ENCODE data around the gene CTDSPL2. TPM values are rescaled to one million over a fixed set of nuclear protein-coding genes. Genes with fewer than 3 reads are reported as not detected.
A peak's percentile ranks its signal among the peaks of the same experiment; 100 is the strongest.

CTDSPL2 gene
- total RNA-seq, result 61.7 and 63.5 TPM in 2 replicates
- long read RNA-seq, full-length matches to known transcripts, result 95 of 137 reads
- long read RNA-seq, partial matches to known transcripts, result 9 of 137 reads
- long read RNA-seq, other reads (novel, unspliced or antisense), result 33 of 137 reads

DNA sequence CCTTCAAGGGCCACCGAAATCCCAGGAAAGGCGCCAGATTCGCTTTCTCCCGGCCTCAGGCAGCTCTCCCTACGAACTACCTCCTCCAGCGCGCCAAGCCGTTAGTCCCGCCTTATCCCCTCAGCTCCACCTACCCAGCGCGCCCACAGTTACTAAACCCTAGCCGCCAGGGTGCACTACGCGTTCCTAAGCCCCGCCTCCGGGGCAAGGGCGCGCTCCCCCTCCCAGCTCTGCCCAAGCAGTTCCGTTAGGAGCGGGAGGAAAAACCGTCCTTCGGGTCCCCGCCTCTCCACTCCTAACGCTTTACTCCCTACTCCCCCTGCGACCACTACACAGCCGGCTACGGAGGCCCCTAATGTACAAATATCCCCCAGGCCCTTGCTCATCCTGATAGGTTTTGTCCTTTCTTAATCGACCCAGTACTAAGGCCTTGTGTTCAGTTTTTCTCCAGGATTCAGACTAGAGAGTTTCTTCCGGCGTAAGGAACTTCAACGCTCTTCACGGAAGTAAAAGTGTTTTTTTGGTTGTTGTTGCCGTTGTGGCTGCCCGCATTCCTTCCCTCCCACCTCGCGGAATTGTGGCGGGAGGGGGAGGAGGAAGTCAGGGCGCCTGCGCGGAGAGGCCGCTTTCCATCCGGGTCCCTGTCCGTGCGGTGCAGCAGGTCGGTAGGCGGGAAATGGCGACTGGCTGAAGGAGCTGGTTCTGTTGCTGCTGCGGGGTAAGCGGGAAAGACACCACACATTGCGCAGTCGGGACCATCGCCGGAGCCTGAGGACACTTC, at the start of gene CTDSPL2:
TSS of gene CTDSPL2 (plus strand) at position 655 of the 781 bp plus-strand sequence. CDS start 31,386 bp downstream, outside the sequence.
- Mint-ChIP-seq H3K4me3 (ENCODE audit: low read depth) (peak within 1 kb of the TSS; percentile 91), H3K27me3 (no peaks in the 10 kb centered on the region), H3K9me3 (ENCODE audit: low read depth) (no peaks in the 10 kb centered on the region), H3K4me1 (ENCODE audit: low read depth) (peaks cover 15% of the 10 kb centered on the region), H3K27ac (peak within 1 kb of the TSS; percentile 99), H3K36me3 (ENCODE audit: insufficient read depth) (peaks cover 3% of the 10 kb centered on the region)
- TF ChIP-seq CTCF (IDR thresholded peaks at IDR 0.05; ENCODE audit: unreplicated experiment), result peak; percentile 21
- peak; percentile 95 for DNase-seq (ENCODE audit: low spot score, unreplicated experiment)

GRCh38 chr15:44381236-44381635, 46.2 kb upstream of the CTDSPL2 start:
- no peak for TF ChIP-seq CTCF (IDR thresholded peaks at IDR 0.05; ENCODE audit: unreplicated experiment)
- no peaks in the 10 kb centered on the region for H3K9me3 Mint-ChIP-seq (ENCODE audit: low read depth)
- H3K4me3 Mint-ChIP-seq (ENCODE audit: low read depth), result no peak overlapping the region
- no peak overlapping the region for H3K27ac Mint-ChIP-seq
- no peak for DNase-seq (ENCODE audit: low spot score, unreplicated experiment)
- no peaks in the 10 kb centered on the region for H3K4me1 Mint-ChIP-seq (ENCODE audit: low read depth)
- no peaks in the 10 kb centered on the region for H3K27me3 Mint-ChIP-seq
- H3K36me3 Mint-ChIP-seq (ENCODE audit: insufficient read depth), result peaks cover 13% of the 10 kb centered on the region

DNA sequence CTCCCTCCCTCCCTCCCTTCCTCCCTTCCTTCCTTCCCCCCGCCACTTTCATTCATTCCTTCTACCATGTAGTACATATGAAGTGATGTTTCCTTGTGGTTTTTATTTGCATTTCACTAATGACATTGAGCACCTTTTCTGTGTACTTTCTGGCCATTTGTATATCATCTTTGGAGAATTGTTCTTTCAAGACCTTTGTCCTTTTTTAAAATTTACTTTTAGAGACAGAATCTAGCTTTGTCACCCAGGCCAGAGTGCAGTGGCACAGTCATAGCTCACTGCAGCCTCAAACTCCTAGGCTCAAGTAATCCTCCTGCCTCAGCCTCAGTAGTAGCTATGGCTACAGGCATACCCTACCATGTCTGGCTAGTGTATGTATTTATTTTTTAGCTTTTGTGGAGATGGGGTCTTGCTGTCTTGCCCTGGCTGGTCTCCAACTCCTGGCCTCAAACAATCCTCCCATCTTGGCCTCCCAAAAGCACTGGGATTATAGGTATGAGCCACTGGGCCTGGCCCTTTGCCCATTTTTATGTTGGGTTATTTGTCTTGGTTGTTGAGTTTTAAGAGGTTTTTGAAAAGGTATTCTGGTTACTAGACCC, 42.0 kb upstream of the CTDSPL2 start:
- H3K27me3 Mint-ChIP-seq, result no peaks in the 10 kb centered on the region
- peaks cover 7% of the 10 kb centered on the region for H3K36me3 Mint-ChIP-seq (ENCODE audit: insufficient read depth)
- H3K27ac Mint-ChIP-seq, result no peak overlapping the region
- no peak for DNase-seq (ENCODE audit: low spot score, unreplicated experiment)
- no peaks in the 10 kb centered on the region for H3K4me1 Mint-ChIP-seq (ENCODE audit: low read depth)
- H3K4me3 Mint-ChIP-seq (ENCODE audit: low read depth), result no peak overlapping the region
- H3K9me3 Mint-ChIP-seq (ENCODE audit: low read depth), result no peaks in the 10 kb centered on the region
- TF ChIP-seq CTCF (IDR thresholded peaks at IDR 0.05; ENCODE audit: unreplicated experiment), result no peak

DNA sequence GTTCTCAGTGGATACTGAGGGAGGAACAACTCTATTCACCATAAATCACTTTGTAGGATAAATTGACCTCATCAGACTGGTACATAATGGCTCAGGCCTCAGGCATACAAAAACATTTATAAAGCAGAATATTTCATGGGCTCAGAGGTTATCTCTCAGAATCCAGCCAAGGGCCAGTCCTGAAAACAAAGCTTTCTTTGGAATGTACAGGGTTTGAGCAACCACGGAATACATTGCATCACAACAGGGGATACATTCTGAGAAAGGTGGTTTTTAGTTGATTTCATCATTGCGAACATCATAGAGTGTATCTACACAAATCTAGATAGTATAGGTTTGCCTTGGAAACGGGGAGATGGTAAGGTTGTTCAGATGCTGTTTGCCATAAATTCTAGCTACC, 33.4 kb upstream of the CTDSPL2 start:
- no peak for TF ChIP-seq CTCF (IDR thresholded peaks at IDR 0.05; ENCODE audit: unreplicated experiment)
- H3K27me3 Mint-ChIP-seq, result no peaks in the 10 kb centered on the region
- no peak for DNase-seq (ENCODE audit: low spot score, unreplicated experiment)
- no peak overlapping the region for H3K4me3 Mint-ChIP-seq (ENCODE audit: low read depth)
- H3K4me1 Mint-ChIP-seq (ENCODE audit: low read depth), result no peaks in the 10 kb centered on the region
- H3K36me3 Mint-ChIP-seq (ENCODE audit: insufficient read depth), result peaks cover 7% of the 10 kb centered on the region
- H3K27ac Mint-ChIP-seq, result no peak overlapping the region
- H3K9me3 Mint-ChIP-seq (ENCODE audit: low read depth), result no peaks in the 10 kb centered on the region

DNA sequence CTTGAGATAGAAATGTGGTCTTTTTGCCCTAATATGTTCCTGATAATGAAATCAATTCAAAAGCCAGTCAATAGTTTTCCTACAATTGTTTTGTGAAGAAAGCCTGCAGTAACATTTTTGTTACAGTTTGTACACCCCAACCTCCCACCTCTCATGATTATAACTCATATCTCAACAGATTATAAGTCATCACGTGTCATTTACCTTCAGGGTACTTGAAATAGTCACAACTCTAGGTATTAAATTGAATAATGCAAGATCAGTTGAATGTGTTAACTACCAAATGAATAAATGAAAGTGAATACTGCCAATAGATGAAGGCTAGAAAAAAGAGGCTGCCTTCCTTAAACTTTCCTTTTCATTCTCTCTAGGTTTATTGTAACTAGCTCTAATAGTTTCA, 32.9 kb upstream of the CTDSPL2 start:
- Mint-ChIP-seq H3K4me3 (ENCODE audit: low read depth) (no peak overlapping the region), H3K27me3 (no peaks in the 10 kb centered on the region), H3K27ac (no peak overlapping the region), H3K4me1 (ENCODE audit: low read depth) (no peaks in the 10 kb centered on the region), H3K9me3 (ENCODE audit: low read depth) (no peaks in the 10 kb centered on the region), H3K36me3 (ENCODE audit: insufficient read depth) (peaks cover 7% of the 10 kb centered on the region)
- no peak for DNase-seq (ENCODE audit: low spot score, unreplicated experiment)
- no peak for TF ChIP-seq CTCF (IDR thresholded peaks at IDR 0.05; ENCODE audit: unreplicated experiment)
